MM.1S (cell line): Measurements from ENCODE around the gene PCDHB16.
"Not testable (repeated sequence)": the region's sequence is repeated elsewhere in the genome, so short reads cannot be mapped to it uniquely, and the experiment has no call there.

ENCODE experiments used
- EZH2 ChIP-seq: fragments of 300-600 bp; sonication (generic); optimal IDR thresholded peaks from 2 replicates; pipeline ENCODE3; 2017; ENCODE audit warnings: low read depth, mild to moderate bottlenecking, antibody characterized with exemption, low read length, mixed read lengths
- TF ChIP-seq, protein P1 (sequence below): fragments of 300-600 bp; sonication (generic); IDR thresholded peaks from 2 replicates; pipeline ENCODE4 v1.5.1; 2016; ENCODE audit warnings: antibody characterized with exemption, low read length, mixed read lengths

GRCh38 chr5:141201646-141202045, 19.5 kb downstream of the PCDHB16 start:
- not testable (repeated sequence) for TF ChIP-seq EZH2
- TF ChIP-seq, protein P1, sequence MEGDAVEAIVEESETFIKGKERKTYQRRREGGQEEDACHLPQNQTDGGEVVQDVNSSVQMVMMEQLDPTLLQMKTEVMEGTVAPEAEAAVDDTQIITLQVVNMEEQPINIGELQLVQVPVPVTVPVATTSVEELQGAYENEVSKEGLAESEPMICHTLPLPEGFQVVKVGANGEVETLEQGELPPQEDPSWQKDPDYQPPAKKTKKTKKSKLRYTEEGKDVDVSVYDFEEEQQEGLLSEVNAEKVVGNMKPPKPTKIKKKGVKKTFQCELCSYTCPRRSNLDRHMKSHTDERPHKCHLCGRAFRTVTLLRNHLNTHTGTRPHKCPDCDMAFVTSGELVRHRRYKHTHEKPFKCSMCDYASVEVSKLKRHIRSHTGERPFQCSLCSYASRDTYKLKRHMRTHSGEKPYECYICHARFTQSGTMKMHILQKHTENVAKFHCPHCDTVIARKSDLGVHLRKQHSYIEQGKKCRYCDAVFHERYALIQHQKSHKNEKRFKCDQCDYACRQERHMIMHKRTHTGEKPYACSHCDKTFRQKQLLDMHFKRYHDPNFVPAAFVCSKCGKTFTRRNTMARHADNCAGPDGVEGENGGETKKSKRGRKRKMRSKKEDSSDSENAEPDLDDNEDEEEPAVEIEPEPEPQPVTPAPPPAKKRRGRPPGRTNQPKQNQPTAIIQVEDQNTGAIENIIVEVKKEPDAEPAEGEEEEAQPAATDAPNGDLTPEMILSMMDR: not testable (repeated sequence)
